B cell (primary cell): Measurements from ENCODE around the gene DNAJA4. TPM values are rescaled to one million over a fixed set of nuclear protein-coding genes. Genes with fewer than 3 reads are reported as not detected.

Experiments
- ATAC-seq: fragments of 200-7000 bp; cut with Tn5 transposase; one replicate; pipeline ENCODE4 v1.10.0; 2021; ENCODE audit warnings: low read depth, mild to moderate bottlenecking, moderate number of reproducible peaks, moderate library complexity
- CTCF ChIA-PET: fragments of 350-600 bp; sonication (Branson Sonifier 250); formaldehyde crosslinking; loops from one replicate; lab custom pipeline; 2021; ENCODE audit warnings: antibody characterized with exemption, inconsistent platforms; lab: Charles Lee
- POLR2A ChIA-PET: fragments of 350-600 bp; sonication (Branson Sonifier 250); formaldehyde crosslinking; loops from one replicate; lab custom pipeline; 2021; ENCODE audit warnings: antibody characterized with exemption; lab: Charles Lee
- DNase-seq: peaks from one replicate; pipeline ENCODE4 v3.0.0; 2013
- H2AFZ ChIP-seq: 2 replicates; pipeline ENCODE4 v1.6.1; 2012; ENCODE audit warnings: mild to moderate bottlenecking, low read depth, low read length; ENCODE audit not compliant: insufficient read depth, poor library complexity, severe bottlenecking
- H3K27ac ChIP-seq, 2 donors: 1 replicate in 1 of 2; 2 replicates in 1 of 2; pipeline ENCODE4 v1.5.1; 2012 to 2013; ENCODE audit warnings: low read length in 2 of 2, mild to moderate bottlenecking in 2 of 2, moderate library complexity in 1 of 2
- H3K27me3 ChIP-seq, 4 experiments: fragments of 200-600 bp in 1 of 4; sonication (generic) in 1 of 4; replicated peaks in 1 of 4; 1 replicate in 2 of 4; 2 replicates in 2 of 4; pipeline versions ENCODE4 v1.6.1 to v1.7.0; 2013 to 2016; ENCODE audit warnings: low read length in 3 of 4, mild to moderate bottlenecking in 2 of 4, mixed read lengths in 1 of 4, moderate library complexity in 1 of 4; ENCODE audit not compliant: insufficient read depth in 4 of 4, control insufficient read depth in 3 of 4; ENCODE audit errors: control extremely low read depth in 1 of 4
- H3K36me3 ChIP-seq, 2 experiments: replicated peaks in 1 of 2; 1 replicate in 1 of 2; 2 replicates in 1 of 2; pipeline versions ENCODE4 v1.6.1 to v1.7.1; 2013; ENCODE audit warnings: low read length in 1 of 2; ENCODE audit not compliant: insufficient read depth in 2 of 2, control insufficient read depth in 1 of 2; ENCODE audit errors: control extremely low read depth in 1 of 2, extremely low read depth in 1 of 2
- H3K4me1 ChIP-seq, 2 donors: fragments of 200-600 bp in 1 of 2; sonication (generic) in 1 of 2; 1 replicate in 1 of 2; 2 replicates in 1 of 2; pipeline versions ENCODE4 v1.5.1 to v1.6.1; 2013 to 2017; ENCODE audit warnings: low read length in 2 of 2; ENCODE audit not compliant: control insufficient read depth in 2 of 2, insufficient read depth in 2 of 2
- H3K4me2 ChIP-seq: replicated peaks from 2 replicates; pipeline ENCODE3; 2012; ENCODE audit warnings: mild to moderate bottlenecking, low read depth, low read length; ENCODE audit not compliant: poor library complexity, severe bottlenecking
- H3K4me3 ChIP-seq, 5 experiments: fragments of 200-600 bp in 1 of 5; sonication (generic) in 1 of 5; 1 replicate in 3 of 5; 2 replicates in 2 of 5; pipeline versions ENCODE4 v1.5.1 to v1.7.0; 2011 to 2016; ENCODE audit warnings: low read length in 4 of 5, mild to moderate bottlenecking in 4 of 5, low read depth in 2 of 5, control low read depth in 1 of 5, moderate library complexity in 1 of 5; ENCODE audit not compliant: insufficient read depth in 1 of 5; ENCODE audit errors: control extremely low read depth in 1 of 5, extremely low read depth in 1 of 5
- H3K79me2 ChIP-seq: fragments of 200-600 bp; sonication (generic); one replicate; pipeline ENCODE4 v1.6.0; 2016; ENCODE audit warnings: low read length; ENCODE audit not compliant: control insufficient read depth, insufficient read depth
- H3K9ac ChIP-seq: fragments of 200-600 bp; sonication (generic); 2 replicates; pipeline ENCODE4 v1.6.1; 2017; ENCODE audit warnings: mild to moderate bottlenecking, low read length, moderate library complexity
- H3K9me3 ChIP-seq, 3 donors: one replicate each; pipeline versions ENCODE4 v1.6.1 to v1.7.1; 2013; ENCODE audit warnings: low read length in 2 of 3; ENCODE audit not compliant: control insufficient read depth in 2 of 3, insufficient read depth in 1 of 3; ENCODE audit errors: control extremely low read depth in 1 of 3
- H4K20me1 ChIP-seq: 2 replicates; pipeline ENCODE4 v1.6.0; 2012; ENCODE audit warnings: mild to moderate bottlenecking, low read length; ENCODE audit not compliant: insufficient read depth, control insufficient read depth, poor library complexity, severe bottlenecking
- H3K27ac Mint-ChIP-seq: one replicate; pipeline ENCODE4 v1.8.0; 2021; ENCODE audit warnings: mixed read lengths
- H3K27me3 Mint-ChIP-seq: one replicate; pipeline ENCODE4 v1.8.0; 2021; ENCODE audit warnings: mixed read lengths
- H3K4me1 Mint-ChIP-seq: one replicate; pipeline ENCODE4 v1.8.0; 2021; ENCODE audit warnings: mixed read lengths
- H3K4me3 Mint-ChIP-seq: one replicate; pipeline ENCODE4 v1.8.0; 2021; ENCODE audit warnings: mixed read lengths
- H3K9me3 Mint-ChIP-seq: one replicate; pipeline ENCODE4 v1.8.0; 2022; ENCODE audit warnings: mixed read lengths; ENCODE audit not compliant: insufficient read depth
- CTCF ChIP-seq: fragments of 200-600 bp; IDR thresholded peaks from one replicate; pipeline ENCODE4 v1.8.0; 2022; ENCODE audit warnings: antibody characterized with exemption, mild to moderate bottlenecking
- EZH2 ChIP-seq: IDR thresholded peaks from 2 replicates; pipeline ENCODE4 v1.6.1; 2012; ENCODE audit warnings: borderline replicate concordance, low read depth, mild to moderate bottlenecking, moderate library complexity, low read length; ENCODE audit not compliant: insufficient read depth, poor library complexity, severe bottlenecking
- WGBS: methylation state at CpG from one replicate; pipeline ENCODE4 v1.1.5; 2013; ENCODE audit warnings: missing lambda C conversion rate; ENCODE audit not compliant: insufficient coverage; 5-methylcytosine and 5-hydroxymethylcytosine counted together
- intact Hi-C: fragments of 100-400 bp; cut with micrococcal nuclease; formaldehyde crosslinking; loops from one replicate; pipeline ENCODE4 v1.10.0; 2022
- polyA plus RNA-seq: library from polyadenylated mRNA; depleted of rRNA; stranded (reverse); fragments of >200 nt; gene quantifications from 2 replicates; pipeline ENCODE4 v1.2.3, GENCODE V29; 2012
- total RNA-seq, 2 donors: library from RNA; stranded (reverse); fragments of 120-200 nt in 1 of 2; gene quantifications; 1 replicate in 1 of 2; 2 replicates in 1 of 2; pipeline versions ENCODE4 v1.2.3 to v1.2.4, GENCODE V29; 2013 to 2022

DNAJA4 gene
- total and polyA plus RNA-seq, 2 donors (not counting 1 experiment from before 2014, with no cell fraction given) = 13.2 to 20.0 TPM

- no peak for DNase-seq
- Histone ChIP-seq H3K4me3 (no peak overlapping the region), H3K79me2 (no peaks in the 10 kb centered on the region), H3K9me3 (no peaks in the 10 kb centered on the region), H3K9ac (no peak overlapping the region), H3K27me3 (no peaks in the 10 kb centered on the region), H2AFZ (no peak overlapping the region), H4K20me1 (no peaks in the 10 kb centered on the region), H3K27ac (no peak overlapping the region), H3K4me1 (no peaks in the 10 kb centered on the region), H3K36me3 (no peaks in the 10 kb centered on the region), H3K4me2 (no peak overlapping the region)
- ATAC-seq = no peak
- Mint-ChIP-seq H3K4me3 (no peak overlapping the region), H3K9me3 (no peaks in the 10 kb centered on the region), H3K27ac (no peak overlapping the region), H3K27me3 (no peaks in the 10 kb centered on the region), H3K4me1 (no peaks in the 10 kb centered on the region)
- TF ChIP-seq CTCF = no peak
- no peak for TF ChIP-seq EZH2
- ChIA-PET POLR2A (no interaction called here), CTCF (no interaction called here)
- intact Hi-C loops = no loop called here
- 67% methylated on average over 1 of the region's 5 CpGs for WGBS
Measured at GRCh38 chr15:78320183-78320582, 55.8 kb downstream of the DNAJA4 start.

GRCh38 chr15:78321041-78321570 is 56.7 kb downstream of the DNAJA4 start:
- ChIA-PET POLR2A (no interaction called here), CTCF (no interaction called here)
- H4K20me1 ChIP-seq = no peaks in the 10 kb centered on the region
- H3K4me3 ChIP-seq = no peak overlapping the region
- H2AFZ ChIP-seq = no peak overlapping the region
- H3K9me3 ChIP-seq = no peaks in the 10 kb centered on the region
- 94% methylated on average over 13 of the region's 17 CpGs for WGBS
- Mint-ChIP-seq H3K27ac (no peak overlapping the region), H3K4me3 (no peak overlapping the region), H3K27me3 (no peaks in the 10 kb centered on the region), H3K9me3 (no peaks in the 10 kb centered on the region), H3K4me1 (no peaks in the 10 kb centered on the region)
- H3K4me2 ChIP-seq = no peak overlapping the region
- intact Hi-C loops = no loop called here
- no peak for DNase-seq
- no peaks in the 10 kb centered on the region for H3K36me3 ChIP-seq
- no peaks in the 10 kb centered on the region for H3K79me2 ChIP-seq
- H3K4me1 ChIP-seq = no peaks in the 10 kb centered on the region
- H3K27ac ChIP-seq = no peak overlapping the region
- no peak overlapping the region for H3K9ac ChIP-seq
- no peak for ATAC-seq
- H3K27me3 ChIP-seq = no peaks in the 10 kb centered on the region
- no peak for TF ChIP-seq CTCF
- TF ChIP-seq EZH2 = no peak
